ENCODE data around the gene GULP1. TPM values are rescaled to one million over a fixed set of nuclear protein-coding genes. Genes with fewer than 3 reads are reported as not detected.

Gene GULP1
- total RNA-seq, 1 experiment from 2014 or later, result 76.0 TPM

DNA sequence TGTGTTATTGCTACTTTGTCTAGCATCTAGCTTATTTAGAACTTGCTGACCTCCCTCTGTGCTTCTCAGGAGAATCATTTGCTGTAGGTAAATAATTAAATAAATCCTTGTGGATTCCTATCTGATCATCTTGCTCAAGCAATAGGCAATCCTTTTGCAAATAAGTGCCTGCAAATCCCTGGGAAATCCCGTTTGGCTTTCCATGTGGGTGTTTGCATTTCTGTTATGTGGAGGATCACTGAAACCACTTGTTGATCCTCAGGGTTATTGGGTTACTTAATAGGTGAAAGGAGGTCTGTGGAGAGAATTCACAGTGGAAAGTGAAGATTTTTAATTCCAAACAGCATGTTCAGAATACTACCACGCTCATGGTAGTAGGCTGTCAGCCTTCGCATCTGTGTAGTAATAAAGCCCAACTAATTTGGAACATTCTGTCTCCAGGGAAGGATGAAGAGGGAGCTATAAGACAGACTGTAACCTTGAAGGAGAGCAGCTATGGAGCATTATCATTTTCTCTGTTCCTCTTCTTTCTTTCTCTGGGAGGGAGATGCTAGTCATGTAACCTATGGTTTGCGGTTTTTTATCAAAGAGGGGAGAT lies 72.5 kb downstream of the GULP1 start (continued):
- TF ChIP-seq ZBTB33 (IDR thresholded peaks at IDR 0.05; ENCODE audit: extremely low read depth, insufficient replicate concordance, low read length), result no peak
- TF ChIP-seq FOSL1 (IDR thresholded peaks at IDR 0.05; ENCODE audit: low read depth), result no peak
- TF ChIP-seq, protein P1, sequence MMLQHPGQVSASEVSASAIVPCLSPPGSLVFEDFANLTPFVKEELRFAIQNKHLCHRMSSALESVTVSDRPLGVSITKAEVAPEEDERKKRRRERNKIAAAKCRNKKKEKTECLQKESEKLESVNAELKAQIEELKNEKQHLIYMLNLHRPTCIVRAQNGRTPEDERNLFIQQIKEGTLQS (IDR thresholded peaks at IDR 0.05), result no peak
- no peak for TF ChIP-seq CEBPB (IDR thresholded peaks at IDR 0.05; ENCODE audit: low read depth)
- no peak for TF ChIP-seq YY1 (IDR thresholded peaks at IDR 0.05; ENCODE audit: extremely low read depth, insufficient replicate concordance, low read depth, low read length)
- TF ChIP-seq ELF1 (IDR thresholded peaks at IDR 0.05; ENCODE audit: borderline replicate concordance, low read depth), result no peak

GRCh38 chr2:188365058-188365641 lies 73.5 kb downstream of the GULP1 start:
- Histone ChIP-seq H3K4me2 (ENCODE audit: low read length) (no peak overlapping the region), H3K4me3 (replicated peaks in 1 of 2; ENCODE audit: low read depth in 1 of 2, low read length in 2 of 2) (no peak overlapping the region), H3K4me1 (ENCODE audit: control insufficient read depth in 1 of 2, insufficient read depth in 2 of 2, low read length in 2 of 2) (peaks cover 0 to 7% of the 10 kb centered on the region in 2 experiments; a peak in 2 of 4 replicates), H4K20me1 (ENCODE audit: insufficient read depth) (no peaks in the 10 kb centered on the region), H3K36me3 (ENCODE audit: control insufficient read depth in 1 of 2, insufficient read depth in 2 of 2, low read length in 2 of 2) (no peaks in the 10 kb centered on the region), H2AFZ (ENCODE audit: low read depth, low read length, poor library complexity, severe bottlenecking) (no peak overlapping the region), H3K27ac (ENCODE audit: low read depth, low read length) (no peak overlapping the region), H3K27me3 (ENCODE audit: insufficient read depth, low read length) (no peaks in the 10 kb centered on the region), H3K79me2 (ENCODE audit: insufficient read depth, low read length) (peaks cover 39% of the 10 kb centered on the region), H3K9me2 (ENCODE audit: insufficient read depth) (no peaks in the 10 kb centered on the region), H3K9me3 (ENCODE audit: control insufficient read depth in 1 of 2, insufficient read depth in 1 of 2, low read depth in 1 of 2, low read length in 2 of 2) (no peaks in the 10 kb centered on the region), H3K9ac (ENCODE audit: low read length) (no peak overlapping the region)
- no peak for DNase-seq (ENCODE audit: low read depth, low spot score)
- TF ChIP-seq EZH2phosphoT487 (IDR thresholded peaks at IDR 0.05; ENCODE audit: borderline replicate concordance) (no peak), EZH2 (IDR thresholded peaks at IDR 0.05) (no peak), ZFX (IDR thresholded peaks at IDR 0.05) (no peak)
- ChIA-PET RAD21 (ENCODE audit: low non-redundant PET in 1 of 2, low total read pairs in 2 of 2, uncharacterized antibody in 2 of 2, unreplicated experiment in 2 of 2) (no interaction called here), POLR2A (no interaction called here), CTCF (no interaction called here)
- ATAC-seq, result no peak
- no TSS peak for BruUV-seq (replicated peaks)
- intact Hi-C loops (cut with micrococcal nuclease), result loop anchor here (5.0 to 10.0 kb wide), 2 partner anchors 73 to 860 kb away; partner anchors contain the start of gene GULP1
